Astrocyte of the cerebellum (primary cell): Measurements from ENCODE around the gene PPHLN1.

Experiments used
- DNase-seq: peaks from one replicate; pipeline ENCODE4 v3.0.0-alpha.2; 2011; ENCODE audit warnings: low read depth
- H3K4me3 ChIP-seq: 2 replicates; pipeline ENCODE4 v1.5.1; 2011; ENCODE audit warnings: mild to moderate bottlenecking, low read depth, low read length, moderate library complexity
- in situ Hi-C: cut with HindIII; loops from 2 replicates; pipeline ENCODE4 v1.10.0; 2017; ENCODE audit warnings: low sequenced_read_pairs
- TF ChIP-seq, protein P1 (sequence below): IDR thresholded peaks from 2 replicates; pipeline ENCODE4 v1.5.1; 2012; ENCODE audit warnings: low read length, low read depth, moderate library complexity, mild to moderate bottlenecking; ENCODE audit errors: missing control alignments

The PPHLN1 gene

DNA sequence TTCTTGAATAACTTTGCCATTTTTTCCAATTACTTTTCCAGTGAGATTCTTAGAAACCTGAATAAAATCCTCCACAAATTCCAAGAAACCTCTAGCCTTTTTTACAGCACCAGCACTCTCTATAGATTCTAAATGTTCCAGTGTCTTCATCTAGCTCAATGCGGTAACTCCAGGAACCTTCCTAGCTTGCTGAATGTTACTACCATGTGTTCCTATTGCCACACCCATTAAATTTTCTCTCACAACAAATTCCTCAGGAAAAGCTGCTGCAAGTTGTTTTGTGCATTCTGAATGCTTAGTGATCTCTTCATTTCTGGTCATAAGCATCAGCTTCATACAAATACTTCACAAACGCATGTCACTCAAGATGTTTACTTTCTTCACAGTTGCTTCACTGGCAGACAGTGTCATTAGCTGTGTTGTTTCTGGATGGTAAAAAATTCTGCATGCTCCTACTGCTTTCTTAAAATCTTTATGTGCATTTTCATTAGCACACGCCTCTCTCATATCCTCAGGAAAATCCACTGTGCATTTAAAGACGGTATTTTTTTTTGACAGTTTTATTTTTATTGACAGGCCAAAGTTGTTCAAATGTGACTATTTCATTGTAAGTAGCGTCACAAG lies 106.7 kb downstream of the PPHLN1 start:
- H3K4me3 ChIP-seq = no peak overlapping the region
- TF ChIP-seq, protein P1, sequence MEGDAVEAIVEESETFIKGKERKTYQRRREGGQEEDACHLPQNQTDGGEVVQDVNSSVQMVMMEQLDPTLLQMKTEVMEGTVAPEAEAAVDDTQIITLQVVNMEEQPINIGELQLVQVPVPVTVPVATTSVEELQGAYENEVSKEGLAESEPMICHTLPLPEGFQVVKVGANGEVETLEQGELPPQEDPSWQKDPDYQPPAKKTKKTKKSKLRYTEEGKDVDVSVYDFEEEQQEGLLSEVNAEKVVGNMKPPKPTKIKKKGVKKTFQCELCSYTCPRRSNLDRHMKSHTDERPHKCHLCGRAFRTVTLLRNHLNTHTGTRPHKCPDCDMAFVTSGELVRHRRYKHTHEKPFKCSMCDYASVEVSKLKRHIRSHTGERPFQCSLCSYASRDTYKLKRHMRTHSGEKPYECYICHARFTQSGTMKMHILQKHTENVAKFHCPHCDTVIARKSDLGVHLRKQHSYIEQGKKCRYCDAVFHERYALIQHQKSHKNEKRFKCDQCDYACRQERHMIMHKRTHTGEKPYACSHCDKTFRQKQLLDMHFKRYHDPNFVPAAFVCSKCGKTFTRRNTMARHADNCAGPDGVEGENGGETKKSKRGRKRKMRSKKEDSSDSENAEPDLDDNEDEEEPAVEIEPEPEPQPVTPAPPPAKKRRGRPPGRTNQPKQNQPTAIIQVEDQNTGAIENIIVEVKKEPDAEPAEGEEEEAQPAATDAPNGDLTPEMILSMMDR = no peak
- in situ Hi-C loops = no loop called here
- no peak for DNase-seq

DNA sequence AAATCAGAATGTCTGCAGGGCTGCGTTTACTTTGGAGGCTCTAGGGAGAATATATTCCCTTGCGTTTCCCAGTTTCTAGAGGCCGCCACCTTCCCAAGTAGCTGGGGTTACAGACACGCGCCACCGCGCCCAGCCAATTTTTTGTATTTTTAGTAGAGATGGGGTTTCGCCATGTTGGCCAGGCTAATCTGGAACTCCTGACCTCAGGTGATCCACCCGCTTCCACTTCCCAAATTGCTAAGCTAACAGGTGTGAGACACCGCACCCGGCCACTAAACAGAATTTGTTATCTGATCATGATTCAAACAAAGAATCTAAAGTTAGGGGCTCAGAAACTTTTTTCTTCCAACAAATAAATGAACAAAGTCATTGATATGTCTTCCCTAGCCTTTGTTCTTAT lies 114.6 kb downstream of the PPHLN1 start:
- no peak for DNase-seq
- in situ Hi-C loops = no loop called here
- TF ChIP-seq, protein P1 = no peak
- H3K4me3 ChIP-seq = no peak overlapping the region

DNA sequence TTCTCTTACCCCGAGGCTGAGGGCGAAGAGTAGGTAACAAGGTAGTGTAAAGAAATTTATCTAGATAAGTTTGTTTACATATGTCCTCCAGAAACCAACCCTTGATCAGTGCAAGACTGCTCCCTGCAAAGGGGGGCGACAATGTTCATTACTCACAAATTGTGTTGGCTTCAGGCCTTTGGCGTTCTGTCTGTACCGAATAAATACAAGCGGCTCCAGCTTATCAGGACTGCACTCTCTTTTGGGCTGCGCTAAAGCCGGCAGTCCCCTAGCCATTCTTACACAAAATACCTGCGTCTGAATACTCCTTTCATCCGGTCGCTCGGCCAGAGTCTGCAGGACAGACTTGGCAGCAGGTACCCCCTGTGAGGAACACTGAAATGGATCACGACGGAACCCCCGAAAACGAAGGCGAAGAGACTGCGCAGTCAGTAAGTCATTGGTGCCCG lies 116.4 kb downstream of the PPHLN1 start:
- in situ Hi-C loops = no loop called here
- TF ChIP-seq, protein P1 = no peak
- no peak overlapping the region for H3K4me3 ChIP-seq
- DNase-seq = no peak

DNA sequence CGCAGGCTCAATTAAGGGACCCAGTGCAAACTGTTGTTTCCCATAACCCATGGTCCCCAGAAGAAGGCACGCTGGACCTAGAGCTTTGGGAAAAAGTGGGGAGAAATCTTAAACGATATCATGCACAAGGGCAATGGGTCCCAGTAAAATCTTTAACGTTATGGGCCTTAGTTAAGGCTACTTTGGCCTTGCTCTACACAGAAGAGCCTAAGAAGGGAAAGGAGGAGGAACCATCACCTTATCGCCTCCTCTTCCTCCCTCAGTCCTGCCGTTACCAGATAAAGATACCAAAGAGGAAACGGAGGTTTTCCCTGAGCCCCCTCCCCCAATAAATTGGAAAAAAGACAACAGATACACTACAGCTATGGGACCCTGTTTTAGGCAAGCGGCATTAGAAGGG lies 116.9 kb downstream of the PPHLN1 start:
- TF ChIP-seq, protein P1 = no peak
- in situ Hi-C loops = no loop called here

DNA sequence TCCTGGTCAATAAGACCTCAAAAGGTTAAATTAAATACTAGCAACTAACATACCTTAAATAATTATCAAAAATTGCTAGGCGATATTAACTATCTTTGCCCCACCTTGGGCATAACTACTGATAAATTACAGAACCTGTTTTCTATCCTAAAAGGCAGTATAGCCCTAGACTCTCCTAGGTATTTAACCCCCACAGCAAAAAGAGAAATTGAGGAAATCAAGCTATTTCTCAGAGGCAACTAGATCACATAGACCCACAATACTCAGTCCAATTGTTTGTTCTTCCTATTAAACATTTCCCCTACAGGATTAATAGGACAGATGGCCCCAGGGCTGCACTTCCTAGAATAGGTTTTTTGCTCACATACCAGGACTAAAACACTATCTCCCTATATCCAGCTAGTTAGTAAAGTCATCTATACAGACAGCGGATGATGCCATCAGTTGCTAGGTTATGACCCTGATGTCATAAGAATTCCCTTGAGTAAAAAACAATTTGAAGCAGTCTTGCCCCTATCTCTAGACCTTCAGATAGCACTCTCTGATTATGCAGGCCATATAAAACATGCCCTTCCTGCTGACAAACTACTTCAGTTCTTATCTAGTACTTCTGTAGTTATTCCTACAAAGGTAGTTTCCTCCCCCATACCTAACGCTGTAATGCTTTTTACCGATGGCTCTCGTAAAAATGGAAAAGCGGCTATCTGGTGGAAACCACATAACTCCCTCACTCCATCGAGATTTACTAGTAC lies 118.4 kb downstream of the PPHLN1 start:
- no peak overlapping the region for H3K4me3 ChIP-seq
- TF ChIP-seq, protein P1 = no peak
- in situ Hi-C loops = no loop called here
- DNase-seq = no peak

More for the DNA sequence above, 116.9 kb downstream of the PPHLN1 start:
- DNase-seq = no peak
- H3K4me3 ChIP-seq = no peak overlapping the region

DNA sequence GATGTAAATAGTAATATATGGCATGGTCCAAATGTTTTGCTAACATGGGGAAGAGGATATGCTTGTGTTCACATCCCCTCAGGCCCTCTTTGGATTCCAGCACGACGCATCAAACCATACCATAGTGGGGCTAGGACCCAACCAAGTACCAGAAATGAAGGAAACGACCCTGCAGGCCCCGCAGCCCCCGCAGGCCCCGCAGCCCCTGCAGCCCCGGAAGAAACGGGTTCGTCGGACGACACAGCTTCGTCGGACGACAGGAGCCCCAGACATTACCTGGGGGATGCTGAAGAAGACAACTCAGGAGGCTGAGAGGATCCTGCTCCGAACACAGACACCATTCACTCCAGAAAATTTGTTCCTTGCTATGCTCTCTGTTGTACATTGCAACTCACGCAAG lies 119.9 kb downstream of the PPHLN1 start:
- in situ Hi-C loops = no loop called here
- H3K4me3 ChIP-seq = no peak overlapping the region
- TF ChIP-seq, protein P1 = no peak
- DNase-seq = no peak
